ENCODE measurements around the gene GPX2. TPM values are rescaled to one million over a fixed set of nuclear protein-coding genes. Genes with fewer than 3 reads are reported as not detected.

Gene GPX2
- total RNA-seq, 1 experiment from 2014 or later: 323 TPM

- Histone ChIP-seq H3K36me3 (ENCODE audit: low read depth) (no peaks in the 10 kb centered on the region), H3K79me2 (ENCODE audit: low read depth) (no peaks in the 10 kb centered on the region), H3K4me3 (no peak overlapping the region), H2AFZ (no peak overlapping the region), H3K9me3 (ENCODE audit: insufficient read depth, low read depth) (no peaks in the 10 kb centered on the region), H3K9me2 (ENCODE audit: insufficient read depth) (no peaks in the 10 kb centered on the region), H3K27ac (no peak overlapping the region), H3K4me1 (replicated peaks; ENCODE audit: insufficient read depth) (no peaks in the 10 kb centered on the region; the same call in 1 of the 2 replicates), H3K27me3 (ENCODE audit: insufficient read depth, low read depth) (no peaks in the 10 kb centered on the region), H3F3A (ENCODE audit: insufficient read depth, low read depth) (no peaks in the 10 kb centered on the region), H4K20me1 (ENCODE audit: insufficient read depth) (no peaks in the 10 kb centered on the region), H3K4me2 (no peak overlapping the region)
- BruUV-seq (replicated peaks): no TSS peak
- no peak for DNase-seq
- intact Hi-C loops (cut with micrococcal nuclease; ENCODE audit: unreplicated experiment): loop anchor here (5.0 kb wide), 2 partner anchors 87 to 637 kb away; no protein-coding TSS in a partner anchor
- TF ChIP-seq CTCF (conservative IDR thresholded peaks at IDR 0.05) (no peak), EZH2 (IDR thresholded peaks at IDR 0.05; ENCODE audit: low read depth) (no peak)
- POLR2A ChIA-PET (ENCODE audit: unreplicated experiment): no interaction called here
- CTCF ChIA-PET: interaction anchor here (1.0 kb wide), 1 partner anchor 37 kb away, joined by 4 read pairs; the partner anchor contains the start of gene GPX2
Measured at GRCh38 chr14:64979336-64980074, 37.0 kb upstream of the GPX2 start.

- intact Hi-C loops (cut with micrococcal nuclease; ENCODE audit: unreplicated experiment): loop anchor here (5.0 kb wide), 2 partner anchors 217 to 472 kb away; partner anchors contain the start of genes ZBTB1 and ZBTB25
- no TSS peak for BruUV-seq (replicated peaks)
- ChIA-PET CTCF (interaction anchor here (0.6 to 0.7 kb wide), 2 partner anchors 150 to 983 kb away, joined by 4 to 12 read pairs; no protein-coding TSS in a partner anchor), POLR2A (ENCODE audit: unreplicated experiment) (interaction anchor here (0.6 kb wide), 2 partner anchors 54 to 425 kb away, joined by 3 to 5 read pairs; no protein-coding TSS in a partner anchor)
- H2AFZ ChIP-seq: no peak overlapping the region
- no peak for DNase-seq
- no peaks in the 10 kb centered on the region for H3K36me3 ChIP-seq (ENCODE audit: low read depth)
- no peak for TF ChIP-seq CTCF (conservative IDR thresholded peaks at IDR 0.05)
- TF ChIP-seq EZH2 (IDR thresholded peaks at IDR 0.05; ENCODE audit: low read depth): no peak
- no peaks in the 10 kb centered on the region for H4K20me1 ChIP-seq (ENCODE audit: insufficient read depth)
- H3K79me2 ChIP-seq (ENCODE audit: low read depth): peaks cover 27% of the 10 kb centered on the region
- no peaks in the 10 kb centered on the region for H3K27me3 ChIP-seq (ENCODE audit: insufficient read depth, low read depth)
- H3K4me1 ChIP-seq (replicated peaks; ENCODE audit: insufficient read depth): peaks cover 21% of the 10 kb centered on the region
- H3K4me2 ChIP-seq: no peak overlapping the region
- no peak overlapping the region for H3K27ac ChIP-seq
- H3K9me2 ChIP-seq (ENCODE audit: insufficient read depth): no peaks in the 10 kb centered on the region
- H3F3A ChIP-seq (ENCODE audit: insufficient read depth, low read depth): peaks cover 27% of the 10 kb centered on the region
- H3K9me3 ChIP-seq (ENCODE audit: insufficient read depth, low read depth): no peaks in the 10 kb centered on the region
- no peak overlapping the region for H3K4me3 ChIP-seq
Measured at GRCh38 chr14:64974563-64974962, 32.0 kb upstream of the GPX2 start.

GRCh38 chr14:64973826-64974225 is 31.3 kb upstream of the GPX2 start:
- Histone ChIP-seq H3F3A (ENCODE audit: insufficient read depth, low read depth) (peaks cover 27% of the 10 kb centered on the region), H3K27ac (no peak overlapping the region), H3K4me1 (replicated peaks; ENCODE audit: insufficient read depth) (peaks cover 29% of the 10 kb centered on the region), H3K4me2 (no peak overlapping the region), H3K79me2 (ENCODE audit: low read depth) (peaks cover 34% of the 10 kb centered on the region), H3K9me3 (ENCODE audit: insufficient read depth, low read depth) (no peaks in the 10 kb centered on the region), H3K36me3 (ENCODE audit: low read depth) (no peaks in the 10 kb centered on the region), H3K4me3 (no peak overlapping the region), H4K20me1 (ENCODE audit: insufficient read depth) (no peaks in the 10 kb centered on the region), H3K27me3 (ENCODE audit: insufficient read depth, low read depth) (no peaks in the 10 kb centered on the region), H3K9me2 (ENCODE audit: insufficient read depth) (no peaks in the 10 kb centered on the region), H2AFZ (no peak overlapping the region)
- no TSS peak for BruUV-seq (replicated peaks)
- intact Hi-C loops (cut with micrococcal nuclease; ENCODE audit: unreplicated experiment): loop anchor here (5.0 kb wide), 2 partner anchors 217 to 472 kb away; partner anchors contain the start of genes ZBTB1 and ZBTB25
- CTCF ChIA-PET: no interaction called here
- no peak for TF ChIP-seq CTCF (conservative IDR thresholded peaks at IDR 0.05)
- no peak for TF ChIP-seq EZH2 (IDR thresholded peaks at IDR 0.05; ENCODE audit: low read depth)
- no peak for DNase-seq
- POLR2A ChIA-PET (ENCODE audit: unreplicated experiment): no interaction called here
